GM23248 (cell line): ENCODE measurements around the gene PLXND1.
"Not testable (repeated sequence)": the region's sequence is repeated elsewhere in the genome, so short reads cannot be mapped to it uniquely, and the experiment has no call there.

Experiments
- EZH2 ChIP-seq: fragments of 200-600 bp; sonication (generic); IDR thresholded peaks from 2 replicates; pipeline ENCODE4 v1.6.1; 2018; ENCODE audit warnings: antibody characterized with exemption, mild to moderate bottlenecking; ENCODE audit not compliant: insufficient read depth, poor library complexity, severe bottlenecking
- EZH2phosphoT487 ChIP-seq: fragments of 200-600 bp; sonication (generic); IDR thresholded peaks from 2 replicates; pipeline ENCODE4 v1.6.1; 2018; ENCODE audit warnings: antibody characterized with exemption, moderate library complexity, mild to moderate bottlenecking, low read depth; ENCODE audit not compliant: insufficient read depth

GRCh38 chr3:129545951-129546350, 60.5 kb downstream of the PLXND1 start:
- not testable (repeated sequence) for TF ChIP-seq EZH2phosphoT487, EZH2
